Heart left ventricle (tissue), 13 donors: ENCODE results near the gene SLC43A3.

Source experiments
- CTCF ChIP-seq, 12 donors: fragments of 200-600 bp; sonication (generic) in 4 of 12; IDR thresholded peaks; one replicate each; pipeline versions ENCODE4 v1.5.0 to v1.8.0; 2018 to 2022; ENCODE audit warnings: antibody characterized with exemption in 12 of 12, mild to moderate bottlenecking in 5 of 12
- POLR2A ChIP-seq, 2 donors: fragments of 450-650 bp; IDR thresholded peaks; one replicate each; pipeline ENCODE4 v1.6.1; 2017; ENCODE audit warnings: antibody characterized with exemption in 2 of 2, mild to moderate bottlenecking in 2 of 2, moderate library complexity in 2 of 2
- donor health status: ischemic (EF 13 %, LVEDD 7.1; RV severe dilation, severe dysfunction).
- donor health status: DM: no; HTN: yes; CAD: no.
- donor health status: DM: no; HTN: no; CAD: no.
- donor health status: ischemic (EF 25% LVEDD 6.9; RV normal size, moderate dysfunction).
- donor health status: ischemic (EF 25% LVEDD 5.7; RV mildly dilated, moderate dysfunction).
- donor health status: ischemic (EF 35%, LVEDD 5.7; RV mildly dilated, moderate dysfunction).
- donor health status: nonischemic (EF 11% LVEDD 7.7; RV severe dilation, severe dysfunction).
- donor health status: DM: yes; HTN: yes; CAD: no.
- donor health status: PGD.
- donor health status: ischemic (EF 29% LVEDD 5.4; RV normal size, mild dysfunction).
- donor health status: nonischemic (EF 23%, LVEDD 6.1; RV moderate dilation, normal function).

DNA sequence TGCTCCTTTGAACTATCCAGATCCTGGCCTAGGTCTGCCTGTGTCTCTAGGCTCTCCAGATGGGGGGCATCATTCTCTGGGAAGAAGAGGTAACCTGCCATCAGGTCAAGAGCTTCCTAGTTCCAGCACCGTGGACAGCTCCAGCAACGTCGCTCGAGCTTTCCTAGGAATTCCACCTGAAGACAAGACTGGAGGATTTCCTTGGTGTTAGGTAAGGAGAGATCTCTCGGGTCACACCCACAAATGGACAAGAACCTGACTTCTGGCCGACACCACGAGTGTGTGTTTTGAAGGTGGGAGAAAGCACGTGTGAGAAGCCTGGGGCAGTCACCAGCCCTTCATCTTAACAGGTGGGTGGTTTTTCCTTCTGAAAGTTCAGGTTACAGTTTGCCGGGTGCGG is 47.2 kb downstream of the SLC43A3 start:
- TF ChIP-seq CTCF (IDR thresholded peaks at IDR 0.05) (no peak), POLR2A (IDR thresholded peaks at IDR 0.05) (no peak)
